Frontal cortex (tissue), 4 donors: ENCODE measurements around the gene CHRDL2. TPM values are rescaled to one million over a fixed set of nuclear protein-coding genes. Genes with fewer than 3 reads are reported as not detected.

Experiments used
- DNase-seq, 2 donors: peaks; one replicate each; pipeline ENCODE4 v3.0.0; 2012; ENCODE audit warnings: low spot score in 2 of 2
- FAIRE-seq: peaks from 2 replicates; lab custom pipeline; 2012; peaks lifted over from hg19 to GRCh38; lab: Jason Lieb, UNC
- total RNA-seq: library from RNA; depleted of rRNA; stranded (reverse); fragments of >200 nt; gene quantifications from one replicate; pipeline ENCODE4 v1.2.3, GENCODE V29; 2014
- donor health status: control.
- donor health status: control.
- donor health status: control.

CHRDL2 gene
- total RNA-seq, 1 donor from 2014 or later: not detected

DNA sequence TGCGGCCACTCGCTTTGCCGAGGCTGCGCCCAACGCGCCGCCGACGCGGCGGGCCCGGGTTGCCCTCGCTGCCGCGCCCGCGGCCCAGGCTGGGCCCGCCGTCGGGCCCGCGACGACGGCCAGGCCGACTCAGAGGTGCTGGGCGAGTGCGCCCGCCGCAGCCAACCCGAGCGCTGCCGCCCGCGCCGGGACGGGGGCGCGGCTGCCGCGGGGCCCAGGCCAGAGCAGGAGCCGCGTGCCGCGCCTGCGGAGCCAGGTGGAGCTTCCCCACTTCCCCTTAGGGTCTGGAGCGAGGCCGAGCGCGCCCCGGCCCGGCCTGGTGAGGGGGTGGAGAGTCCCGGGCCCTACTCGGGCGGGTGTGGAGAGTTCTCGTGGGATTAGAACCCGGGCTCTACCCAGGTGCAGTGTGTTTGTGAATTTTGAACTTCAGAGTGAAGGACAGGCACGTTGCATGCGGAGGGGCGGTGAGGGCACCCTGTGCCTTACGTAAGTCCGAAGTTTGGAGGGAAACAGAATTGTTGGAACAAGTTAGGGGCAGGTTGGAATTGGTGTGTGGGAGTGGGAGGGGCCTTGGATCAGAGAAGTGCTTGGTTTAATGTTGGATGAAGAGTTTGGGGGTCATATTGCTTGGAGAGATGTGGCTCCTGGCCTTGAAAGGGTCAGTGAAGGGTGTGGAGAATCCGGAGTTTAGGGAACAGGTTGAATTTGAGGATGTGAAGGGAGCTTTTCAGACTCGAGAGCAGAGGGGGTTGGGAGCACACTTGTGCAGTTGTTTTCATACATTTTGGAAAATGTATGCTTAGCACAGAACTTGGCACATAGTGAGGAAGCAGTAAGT, 18.1 kb upstream of the CHRDL2 start:
- FAIRE-seq (no peak), DNase-seq (peak; percentile 62 to 73)

GRCh38 chr11:74748211-74749126, 17.2 kb upstream of the CHRDL2 start, which contains the start of gene RNF169:
Gene RNF169, plus strand, starts transcription at chr11:74748849. Its CDS starts 32 bp downstream, at chr11:74748881.
- FAIRE-seq (peak; percentile 90), DNase-seq (peak; percentile 98 to 99)

DNA sequence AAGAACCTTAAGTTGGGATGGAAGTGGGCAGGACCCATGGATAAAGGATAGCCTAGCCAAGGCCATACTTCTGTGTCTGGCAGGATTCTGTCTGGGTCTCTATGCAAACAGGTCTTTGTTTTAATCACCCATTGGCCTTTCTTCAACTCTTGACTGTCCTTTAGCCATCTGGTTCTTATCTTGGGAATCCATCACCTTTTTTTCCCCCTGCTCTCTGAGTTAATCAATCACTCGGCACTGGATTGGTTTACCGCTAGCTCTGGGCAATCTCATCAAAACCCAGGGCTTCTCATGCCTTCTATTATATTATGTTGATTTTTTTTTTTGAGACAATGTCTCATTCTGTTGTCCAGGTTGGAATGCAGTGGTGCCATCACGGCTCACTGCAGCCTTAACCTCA, 15.6 kb upstream of the CHRDL2 start:
- FAIRE-seq (no peak), DNase-seq (no peak)

GRCh38 chr11:74744277-74744676, 13.1 kb upstream of the CHRDL2 start:
- FAIRE-seq (no peak), DNase-seq (no peak)

- DNase-seq (no peak), FAIRE-seq (no peak)
Observed at GRCh38 chr11:74743640-74744039, 12.4 kb upstream of the CHRDL2 start.

GRCh38 chr11:74742070-74742469, 10.8 kb upstream of the CHRDL2 start:
- DNase-seq (no peak), FAIRE-seq (no peak)

DNA sequence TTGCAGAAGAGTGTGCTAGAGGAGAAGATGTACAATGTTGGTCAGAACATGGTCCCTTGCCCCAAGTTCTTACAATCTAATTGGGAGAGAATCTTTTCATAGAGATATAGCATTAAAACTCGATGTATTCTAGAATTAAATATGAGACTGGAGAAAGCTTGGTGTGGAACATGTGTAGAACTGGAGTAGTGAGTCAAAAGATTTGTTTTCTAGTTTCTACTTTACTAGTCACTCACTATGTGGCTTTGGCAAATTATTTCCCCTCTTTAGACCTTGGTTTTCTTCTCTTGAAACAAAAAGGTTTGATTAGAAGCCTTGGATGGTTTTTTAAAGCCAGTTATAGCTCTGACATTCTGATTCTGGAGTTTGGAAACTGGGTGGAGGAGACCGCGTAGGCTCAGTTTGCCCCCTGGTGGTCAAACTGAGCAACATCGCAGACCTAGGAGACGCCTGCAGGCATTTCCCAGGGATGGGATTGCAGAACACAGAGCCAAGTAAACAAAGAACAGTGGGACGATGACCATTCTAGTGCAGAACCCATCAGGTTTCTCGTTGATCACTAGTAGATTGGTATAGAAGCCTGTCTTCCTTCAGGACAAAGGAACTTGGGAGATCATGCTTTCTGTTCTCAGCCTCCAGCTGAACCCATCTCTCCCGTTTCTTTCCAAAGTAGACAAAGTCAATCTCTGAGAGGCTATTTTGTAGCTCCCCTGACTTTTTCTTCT, 8.5 kb upstream of the CHRDL2 start:
- no peak for FAIRE-seq
- peak; percentile 55 to 64 for DNase-seq

- FAIRE-seq: no peak
- DNase-seq: no peak
Observed at GRCh38 chr11:74736031-74736430, 4.8 kb upstream of the CHRDL2 start.

DNA sequence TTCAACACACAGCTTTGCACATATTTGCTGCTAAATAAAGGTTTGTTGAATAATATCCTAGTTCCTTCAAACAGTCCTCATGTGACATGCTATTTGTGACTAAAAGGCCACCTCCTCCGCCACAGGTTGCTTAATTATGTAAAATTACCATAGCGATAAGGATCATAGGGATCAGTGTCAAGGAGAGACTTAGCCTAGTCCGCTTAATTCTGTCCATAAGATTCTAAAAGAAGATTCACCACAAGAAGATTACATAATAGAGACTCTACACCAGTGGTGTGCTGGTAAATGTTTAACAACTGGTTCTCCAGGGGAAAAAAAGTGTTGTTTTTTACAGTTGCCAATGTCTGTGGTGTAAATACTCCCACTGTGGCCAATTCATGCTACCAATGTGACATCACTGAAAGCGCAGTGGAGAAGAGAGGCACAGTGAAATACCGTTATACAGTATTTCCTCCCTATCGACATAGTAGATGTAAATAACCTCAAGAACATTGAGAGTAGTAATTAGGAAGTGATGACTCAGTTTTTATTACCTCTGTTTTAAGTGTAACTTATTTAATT, 4.2 kb upstream of the CHRDL2 start:
- no peak for DNase-seq
- no peak for FAIRE-seq

GRCh38 chr11:74734559-74734925, 3.3 kb upstream of the CHRDL2 start:
- DNase-seq: no peak

GRCh38 chr11:74730571-74731260, 510 bp downstream of the CHRDL2 start:
- FAIRE-seq (no peak), DNase-seq (no peak)

More at GRCh38 chr11:74734559-74734925, 3.3 kb upstream of the CHRDL2 start:
- no peak for FAIRE-seq

- no peak for FAIRE-seq
Observed at GRCh38 chr11:74729397-74729796, 1.8 kb downstream of the CHRDL2 start.

DNA sequence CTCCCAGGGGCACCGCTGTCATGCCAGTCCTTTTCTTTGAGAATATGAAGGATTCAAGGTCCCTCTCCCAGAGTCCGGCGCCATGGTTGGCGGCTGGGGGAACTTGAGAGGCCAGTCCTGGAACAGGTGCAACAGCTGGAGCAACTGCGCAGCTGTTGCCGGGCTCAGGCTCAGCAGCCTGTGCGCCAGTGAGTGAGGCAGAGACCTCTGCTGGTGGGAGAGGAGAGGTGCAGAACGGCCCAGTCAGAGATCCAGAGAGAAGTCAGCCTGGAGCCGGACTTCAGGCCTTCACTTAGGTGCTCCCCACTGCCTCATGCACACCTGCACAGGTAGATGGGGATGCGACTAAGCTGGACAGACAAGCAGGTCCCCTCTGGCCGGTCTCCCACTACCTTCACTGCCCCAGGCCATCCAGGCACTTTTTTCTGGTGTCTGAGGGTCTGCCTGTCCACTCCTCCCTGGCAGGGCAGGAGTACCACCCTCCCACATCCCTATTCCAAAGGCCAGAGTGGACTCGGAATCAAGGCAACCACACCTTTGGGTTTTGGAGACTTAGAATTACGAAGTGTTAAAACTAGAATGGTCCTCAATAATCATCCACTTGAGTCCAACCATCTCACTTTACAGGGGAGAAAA, 4.6 kb downstream of the CHRDL2 start:
- FAIRE-seq (no peak), DNase-seq (peak; percentile 77 to 86)

More at GRCh38 chr11:74729397-74729796, 1.8 kb downstream of the CHRDL2 start:
- DNase-seq: no peak

GRCh38 chr11:74725701-74726100, 5.5 kb downstream of the CHRDL2 start:
- FAIRE-seq: no peak
- no peak for DNase-seq

- DNase-seq (no peak), FAIRE-seq (no peak)
Observed at GRCh38 chr11:74723511-74723910, 7.7 kb downstream of the CHRDL2 start.

- FAIRE-seq (no peak), DNase-seq (no peak)
Observed at GRCh38 chr11:74721479-74721835, 9.8 kb downstream of the CHRDL2 start.

- DNase-seq (peak; percentile 31 to 46), FAIRE-seq (no peak)
Observed at GRCh38 chr11:74720596-74721478, 10.4 kb downstream of the CHRDL2 start.

DNA sequence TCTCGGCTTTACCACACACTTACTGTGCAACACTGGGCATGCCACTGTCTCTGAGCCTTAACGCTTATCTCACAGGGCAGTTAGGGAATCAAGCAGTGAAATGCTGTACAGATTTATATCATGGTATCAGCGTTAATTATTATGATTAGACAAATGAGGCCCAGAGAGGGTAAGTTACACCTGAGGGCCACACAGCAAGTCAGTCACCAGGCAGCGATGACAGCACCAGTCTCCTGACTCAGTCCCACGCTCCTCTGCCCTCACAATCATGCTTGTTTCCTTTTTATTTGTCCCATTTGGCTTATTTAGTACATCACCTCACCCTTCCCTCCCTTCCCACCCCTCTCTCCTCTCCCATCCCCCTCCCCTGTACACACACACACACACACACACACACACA, 12.2 kb downstream of the CHRDL2 start:
- DNase-seq (no peak), FAIRE-seq (no peak)
